ENCODE measurements around the gene ASCC2. TPM values are rescaled to one million over a fixed set of nuclear protein-coding genes. Genes with fewer than 3 reads are reported as not detected.

The ASCC2 gene
- total RNA-seq, 1 experiment from 2014 or later = 43.3 TPM

DNA sequence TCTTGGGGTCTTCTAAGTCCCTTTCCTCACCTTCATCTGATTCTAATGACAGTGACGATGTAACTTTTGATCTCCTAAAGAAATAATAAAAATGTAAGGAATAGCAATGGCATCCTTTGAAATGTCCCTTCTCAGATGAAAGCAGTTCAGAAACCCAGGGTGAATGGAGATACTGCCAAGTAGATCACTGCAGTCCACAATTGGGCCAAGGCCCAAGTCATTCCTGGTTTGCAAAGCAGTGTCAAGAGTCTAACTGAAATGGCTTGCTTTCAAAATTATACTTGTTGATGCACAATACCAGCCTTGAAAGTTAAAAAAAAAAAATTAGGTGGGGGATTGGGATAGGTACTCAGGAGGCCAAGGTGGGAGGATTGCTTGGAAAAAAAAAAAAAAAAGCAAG is 20.4 kb downstream of the ASCC2 start:
- no peaks in the 10 kb centered on the region for H3K79me2 ChIP-seq (ENCODE audit: low read depth)
- no peaks in the 10 kb centered on the region for H3K27me3 ChIP-seq (ENCODE audit: insufficient read depth, low read depth)
- no peak overlapping the region for H2AFZ ChIP-seq
- no peak for DNase-seq
- peaks cover 57% of the 10 kb centered on the region for H3F3A ChIP-seq (ENCODE audit: insufficient read depth, low read depth)
- BruUV-seq (replicated peaks) = no TSS peak
- H3K36me3 ChIP-seq (ENCODE audit: low read depth) = peaks cover 3% of the 10 kb centered on the region
- intact Hi-C loops (cut with micrococcal nuclease; ENCODE audit: unreplicated experiment) = no loop called here
- no peak overlapping the region for H3K27ac ChIP-seq
- ChIA-PET CTCF (no interaction called here), POLR2A (ENCODE audit: unreplicated experiment) (no interaction called here)
- TF ChIP-seq EZH2 (IDR thresholded peaks at IDR 0.05; ENCODE audit: low read depth) = no peak
- TF ChIP-seq, protein P1, sequence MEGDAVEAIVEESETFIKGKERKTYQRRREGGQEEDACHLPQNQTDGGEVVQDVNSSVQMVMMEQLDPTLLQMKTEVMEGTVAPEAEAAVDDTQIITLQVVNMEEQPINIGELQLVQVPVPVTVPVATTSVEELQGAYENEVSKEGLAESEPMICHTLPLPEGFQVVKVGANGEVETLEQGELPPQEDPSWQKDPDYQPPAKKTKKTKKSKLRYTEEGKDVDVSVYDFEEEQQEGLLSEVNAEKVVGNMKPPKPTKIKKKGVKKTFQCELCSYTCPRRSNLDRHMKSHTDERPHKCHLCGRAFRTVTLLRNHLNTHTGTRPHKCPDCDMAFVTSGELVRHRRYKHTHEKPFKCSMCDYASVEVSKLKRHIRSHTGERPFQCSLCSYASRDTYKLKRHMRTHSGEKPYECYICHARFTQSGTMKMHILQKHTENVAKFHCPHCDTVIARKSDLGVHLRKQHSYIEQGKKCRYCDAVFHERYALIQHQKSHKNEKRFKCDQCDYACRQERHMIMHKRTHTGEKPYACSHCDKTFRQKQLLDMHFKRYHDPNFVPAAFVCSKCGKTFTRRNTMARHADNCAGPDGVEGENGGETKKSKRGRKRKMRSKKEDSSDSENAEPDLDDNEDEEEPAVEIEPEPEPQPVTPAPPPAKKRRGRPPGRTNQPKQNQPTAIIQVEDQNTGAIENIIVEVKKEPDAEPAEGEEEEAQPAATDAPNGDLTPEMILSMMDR (conservative IDR thresholded peaks at IDR 0.05) = no peak
- H3K9me2 ChIP-seq (ENCODE audit: insufficient read depth) = no peaks in the 10 kb centered on the region
- no peak overlapping the region for H3K4me3 ChIP-seq
- no peak overlapping the region for H3K4me2 ChIP-seq
- peaks cover 62% of the 10 kb centered on the region for H3K4me1 ChIP-seq (replicated peaks; ENCODE audit: insufficient read depth)
- no peaks in the 10 kb centered on the region for H3K9me3 ChIP-seq (ENCODE audit: insufficient read depth, low read depth)
- no peaks in the 10 kb centered on the region for H4K20me1 ChIP-seq (ENCODE audit: insufficient read depth)

DNA sequence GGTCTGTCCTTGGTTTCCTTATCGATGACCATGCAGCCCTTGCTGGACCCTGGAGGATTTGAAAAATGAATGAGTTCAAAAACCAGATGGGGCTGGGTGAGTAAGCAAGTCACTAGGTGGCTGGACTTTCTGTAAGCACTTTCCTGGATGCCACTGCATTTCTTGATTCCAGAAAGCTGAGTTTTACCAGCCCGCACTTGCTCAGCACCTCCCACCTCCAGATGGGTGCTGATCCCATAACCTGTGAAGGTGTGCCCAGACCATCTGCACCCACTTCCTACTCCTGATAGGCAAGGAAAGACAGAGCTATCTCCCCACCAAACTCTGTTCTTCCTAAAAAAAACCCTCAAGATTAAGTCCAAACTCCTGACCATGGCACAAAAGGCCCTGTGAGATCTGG is 21.1 kb downstream of the ASCC2 start:
- no peak overlapping the region for H3K4me3 ChIP-seq
- H3K4me1 ChIP-seq (replicated peaks; ENCODE audit: insufficient read depth) = peaks cover 67% of the 10 kb centered on the region
- H3K79me2 ChIP-seq (ENCODE audit: low read depth) = no peaks in the 10 kb centered on the region; the same call in 1 of the 2 replicates
- H3K27ac ChIP-seq = no peak overlapping the region
- no peaks in the 10 kb centered on the region for H3K9me2 ChIP-seq (ENCODE audit: insufficient read depth)
- no peaks in the 10 kb centered on the region for H3K9me3 ChIP-seq (ENCODE audit: insufficient read depth, low read depth)
- no peaks in the 10 kb centered on the region for H3K27me3 ChIP-seq (ENCODE audit: insufficient read depth, low read depth)
- intact Hi-C loops (cut with micrococcal nuclease; ENCODE audit: unreplicated experiment) = no loop called here
- no peak for DNase-seq
- no peak for TF ChIP-seq EZH2 (IDR thresholded peaks at IDR 0.05; ENCODE audit: low read depth)
- TF ChIP-seq, protein P1 (conservative IDR thresholded peaks at IDR 0.05) = no peak
- H3K36me3 ChIP-seq (ENCODE audit: low read depth) = peaks cover 1% of the 10 kb centered on the region
- no peak overlapping the region for H3K4me2 ChIP-seq
- BruUV-seq (replicated peaks) = no TSS peak
- POLR2A ChIA-PET (ENCODE audit: unreplicated experiment) = interaction anchor here (0.6 to 0.7 kb wide), 2 partner anchors 143 to 441 kb away, joined by 3 to 4 read pairs; no protein-coding TSS in a partner anchor
- no peaks in the 10 kb centered on the region for H4K20me1 ChIP-seq (ENCODE audit: insufficient read depth)
- H2AFZ ChIP-seq = no peak overlapping the region
- H3F3A ChIP-seq (ENCODE audit: insufficient read depth, low read depth) = peaks cover 57% of the 10 kb centered on the region
- CTCF ChIA-PET = no interaction called here

DNA sequence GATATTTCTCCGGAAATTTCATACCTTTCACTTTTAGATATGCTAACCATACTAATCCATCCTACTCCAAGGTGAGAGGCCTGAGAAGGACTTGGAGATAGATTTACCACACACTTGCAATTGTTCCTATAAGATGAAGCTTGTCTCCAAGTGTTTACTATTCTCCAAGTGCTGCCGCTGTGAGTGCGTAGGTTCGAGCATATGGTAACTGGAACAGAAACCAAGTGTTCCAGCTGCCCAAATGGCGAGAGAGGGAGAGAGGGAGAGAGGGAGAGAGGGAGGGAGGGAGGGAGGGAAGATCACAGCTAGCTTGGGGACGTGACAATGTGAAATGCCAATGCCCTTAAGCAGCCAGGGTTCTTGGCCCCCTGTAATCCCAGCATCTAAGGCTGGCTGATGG is 21.5 kb downstream of the ASCC2 start:
- ChIA-PET CTCF (no interaction called here), POLR2A (ENCODE audit: unreplicated experiment) (interaction anchor here (0.6 to 0.7 kb wide), 2 partner anchors 143 to 441 kb away, joined by 3 to 4 read pairs; no protein-coding TSS in a partner anchor)
- BruUV-seq (replicated peaks) = no TSS peak
- H3K9me2 ChIP-seq (ENCODE audit: insufficient read depth) = no peaks in the 10 kb centered on the region
- no peak overlapping the region for H3K4me2 ChIP-seq
- no peak for TF ChIP-seq EZH2 (IDR thresholded peaks at IDR 0.05; ENCODE audit: low read depth)
- TF ChIP-seq, protein P1 (conservative IDR thresholded peaks at IDR 0.05) = no peak
- intact Hi-C loops (cut with micrococcal nuclease; ENCODE audit: unreplicated experiment) = no loop called here
- H3K36me3 ChIP-seq (ENCODE audit: low read depth) = peaks cover 5% of the 10 kb centered on the region
- peaks cover 67% of the 10 kb centered on the region for H3K4me1 ChIP-seq (replicated peaks; ENCODE audit: insufficient read depth)
- no peak overlapping the region for H3K27ac ChIP-seq
- no peak overlapping the region for H3K4me3 ChIP-seq
- no peaks in the 10 kb centered on the region for H3K9me3 ChIP-seq (ENCODE audit: insufficient read depth, low read depth)
- H3K27me3 ChIP-seq (ENCODE audit: insufficient read depth, low read depth) = no peaks in the 10 kb centered on the region
- H3F3A ChIP-seq (ENCODE audit: insufficient read depth, low read depth) = peaks cover 57% of the 10 kb centered on the region
- DNase-seq = no peak
- H4K20me1 ChIP-seq (ENCODE audit: insufficient read depth) = no peaks in the 10 kb centered on the region
- no peak overlapping the region for H2AFZ ChIP-seq
- H3K79me2 ChIP-seq (ENCODE audit: low read depth) = no peaks in the 10 kb centered on the region; the same call in 1 of the 2 replicates

Measured in PC-9 (cell line).